ENCODE measurements around the gene VANGL1. TPM values are rescaled to one million over a fixed set of nuclear protein-coding genes. Genes with fewer than 3 reads are reported as not detected.

Gene VANGL1
- total RNA-seq, 1 experiment from 2014 or later: 13.6 TPM

DNA sequence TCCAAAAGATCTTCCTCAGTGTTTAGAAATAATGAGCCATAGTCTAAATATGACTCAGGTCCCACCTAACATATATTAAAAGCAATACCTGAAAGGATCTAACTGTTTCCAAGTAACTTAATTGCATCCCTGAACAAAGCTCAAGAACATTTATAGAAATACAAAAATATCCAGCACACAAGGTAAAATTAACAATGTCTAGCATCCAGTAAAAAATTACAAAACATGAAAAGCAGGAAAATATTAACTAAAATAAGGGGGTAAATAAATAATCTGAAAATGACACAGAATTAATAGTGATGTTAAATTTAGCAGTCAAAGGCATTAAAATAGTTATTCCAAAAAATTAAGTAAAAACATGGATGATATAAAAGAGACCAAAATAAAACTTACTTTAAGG lies 21.3 kb upstream of the VANGL1 start:
- H2BK15ac ChIP-seq (ENCODE audit: low read depth, low read length): no peak overlapping the region
- H4K20me1 ChIP-seq (ENCODE audit: control insufficient read depth, insufficient read depth, insufficient read length): no peaks in the 10 kb centered on the region
- Mint-ChIP-seq H3K4me3 (no peak overlapping the region), H3K4me1 (peaks cover 0 to 4% of the 10 kb centered on the region in 2 experiments; a peak in 2 of 4 replicates), H3K9me3 (peaks cover 24 to 26% of the 10 kb centered on the region in 2 experiments), H3K27me3 (ENCODE audit: low read depth) (peaks cover 3% of the 10 kb centered on the region; the same call in 1 of the 2 replicates), H3K36me3 (ENCODE audit: insufficient read depth in 1 of 3, low read depth in 3 of 3) (peaks cover 5 to 24% (median 10%) of the 10 kb centered on the region in 3 experiments), H3K27ac (no peak overlapping the region)
- no peak overlapping the region for H3K23ac ChIP-seq (ENCODE audit: insufficient read length, low read depth, low read length)
- no peak overlapping the region for H4K91ac ChIP-seq (ENCODE audit: insufficient read length, low read depth, low read length)
- no peaks in the 10 kb centered on the region for H3K79me2 ChIP-seq (ENCODE audit: insufficient read depth, low read length)
- no peak overlapping the region for H2AFZ ChIP-seq (ENCODE audit: low read length)
- DNase-seq: no peak
- H3K4ac ChIP-seq (ENCODE audit: low read depth, low read length): no peak overlapping the region
- no peaks in the 10 kb centered on the region for H3K9me3 ChIP-seq (ENCODE audit: control insufficient read depth, low read depth, low read length)
- H2BK120ac ChIP-seq (ENCODE audit: low read depth, low read length, poor library complexity, severe bottlenecking): no peak overlapping the region
- H2BK20ac ChIP-seq (ENCODE audit: low read depth, low read length, poor library complexity, severe bottlenecking): no peak overlapping the region
- H3K27ac ChIP-seq (ENCODE audit: insufficient read length, low read depth, low read length): no peak overlapping the region
- no peak overlapping the region for H4K8ac ChIP-seq (replicated peaks; ENCODE audit: insufficient read length, low read depth, low read length)
- no peak overlapping the region for H3K18ac ChIP-seq (ENCODE audit: insufficient read length, low read depth, low read length)
- no peaks in the 10 kb centered on the region for H3K79me1 ChIP-seq (ENCODE audit: insufficient read depth, low read depth, low read length, poor library complexity, severe bottlenecking)
- H3K14ac ChIP-seq (ENCODE audit: insufficient read depth, low read length): no peak overlapping the region
- H3T11ph ChIP-seq (ENCODE audit: low read length): no peak overlapping the region
- H4K5ac ChIP-seq (ENCODE audit: insufficient read length, low read depth, low read length): no peak overlapping the region
- TF ChIP-seq, protein P1, sequence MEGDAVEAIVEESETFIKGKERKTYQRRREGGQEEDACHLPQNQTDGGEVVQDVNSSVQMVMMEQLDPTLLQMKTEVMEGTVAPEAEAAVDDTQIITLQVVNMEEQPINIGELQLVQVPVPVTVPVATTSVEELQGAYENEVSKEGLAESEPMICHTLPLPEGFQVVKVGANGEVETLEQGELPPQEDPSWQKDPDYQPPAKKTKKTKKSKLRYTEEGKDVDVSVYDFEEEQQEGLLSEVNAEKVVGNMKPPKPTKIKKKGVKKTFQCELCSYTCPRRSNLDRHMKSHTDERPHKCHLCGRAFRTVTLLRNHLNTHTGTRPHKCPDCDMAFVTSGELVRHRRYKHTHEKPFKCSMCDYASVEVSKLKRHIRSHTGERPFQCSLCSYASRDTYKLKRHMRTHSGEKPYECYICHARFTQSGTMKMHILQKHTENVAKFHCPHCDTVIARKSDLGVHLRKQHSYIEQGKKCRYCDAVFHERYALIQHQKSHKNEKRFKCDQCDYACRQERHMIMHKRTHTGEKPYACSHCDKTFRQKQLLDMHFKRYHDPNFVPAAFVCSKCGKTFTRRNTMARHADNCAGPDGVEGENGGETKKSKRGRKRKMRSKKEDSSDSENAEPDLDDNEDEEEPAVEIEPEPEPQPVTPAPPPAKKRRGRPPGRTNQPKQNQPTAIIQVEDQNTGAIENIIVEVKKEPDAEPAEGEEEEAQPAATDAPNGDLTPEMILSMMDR (conservative IDR thresholded peaks at IDR 0.05): no peak
- no peaks in the 10 kb centered on the region for H3K4me1 ChIP-seq (ENCODE audit: insufficient read depth, low read length)
- no peak overlapping the region for H2AK5ac ChIP-seq (ENCODE audit: insufficient read length, low read length)
- no peaks in the 10 kb centered on the region for H3K27me3 ChIP-seq (ENCODE audit: insufficient read depth, low read length)
- H2BK5ac ChIP-seq (ENCODE audit: insufficient read length, low read length): no peak overlapping the region
- no peak overlapping the region for H3K9ac ChIP-seq (ENCODE audit: extremely low read depth, insufficient read length, low read length)
- peaks cover 3% of the 10 kb centered on the region for H3K23me2 ChIP-seq (ENCODE audit: insufficient read length, low read depth, low read length, poor library complexity, severe bottlenecking)
- H3K4me2 ChIP-seq (ENCODE audit: insufficient read depth, insufficient read length, low read length): no peak overlapping the region
- no peak overlapping the region for H2BK12ac ChIP-seq (ENCODE audit: insufficient read length, low read depth, low read length)
- H3K56ac ChIP-seq (ENCODE audit: insufficient read length, low read depth, low read length): no peak overlapping the region

Measured in H9 (cell line).